Stomach (tissue), 4 donors: ENCODE data around the gene RPL37A.

Experiments used
- CTCF ChIP-seq, 7 experiments: fragments of 450-650 bp in 4 of 7; fragments of 200-600 bp in 3 of 7; sonication (generic) in 3 of 7; IDR thresholded peaks; one replicate each; pipeline ENCODE4 v1.5.1; 2016 to 2019; ENCODE audit warnings: antibody characterized with exemption in 7 of 7, control low read depth in 2 of 7, mild to moderate bottlenecking in 1 of 7
- EP300 ChIP-seq: sonication (generic); formaldehyde crosslinking; IDR thresholded peaks from one replicate; pipeline ENCODE4 v1.6.1; 2017; ENCODE audit warnings: antibody characterized with exemption
- POLR2A ChIP-seq, 4 donors: fragments of 450-650 bp; IDR thresholded peaks; one replicate each; pipeline ENCODE4 v1.6.1; 2016; ENCODE audit warnings: antibody characterized with exemption in 4 of 4, control low read depth in 2 of 4, mild to moderate bottlenecking in 1 of 4, moderate library complexity in 1 of 4
- POLR2AphosphoS5 ChIP-seq, 3 donors: sonication (generic); formaldehyde crosslinking; IDR thresholded peaks; one replicate each; pipeline ENCODE4 v1.6.1; 2016; ENCODE audit warnings: antibody characterized with exemption in 3 of 3

GRCh38 chr2:216517447-216518225 is 19.0 kb downstream of the RPL37A start:
- TF ChIP-seq CTCF (IDR thresholded peaks at IDR 0.05) = no peak
- no peak for TF ChIP-seq POLR2AphosphoS5 (IDR thresholded peaks at IDR 0.05)
- TF ChIP-seq POLR2A (IDR thresholded peaks at IDR 0.05) = no peak
- TF ChIP-seq EP300 = no peak
